SK-N-SH treated with all-trans-retinoic acid at 6 μM for 48 hours (cell line): ENCODE data around the gene KLHL26.

Experiments used
- ATAC-seq: fragments of 200-7000 bp; cut with Tn5 transposase; 3 replicates; pipeline ENCODE4 v1.9.1; 2020; ENCODE audit warnings: mild to moderate bottlenecking, moderate library complexity
- ARNTL ChIP-seq: fragments of 450-650 bp; formaldehyde crosslinking; IDR thresholded peaks from 2 replicates; pipeline ENCODE4 v1.5.0; 2020; ENCODE audit warnings: low read depth, mild to moderate bottlenecking, moderate library complexity, borderline replicate concordance
- CREB5 ChIP-seq: fragments of 250-450 bp; sonication (Bioruptor Pico); IDR thresholded peaks from 2 replicates; pipeline ENCODE4 v1.5.1; 2020; ENCODE audit warnings: low read depth, mild to moderate bottlenecking, moderate library complexity
- CSRNP3 ChIP-seq: fragments of 250-450 bp; sonication (Bioruptor Pico); IDR thresholded peaks from 2 replicates; pipeline ENCODE4 v1.5.1; 2021; ENCODE audit warnings: mild to moderate bottlenecking, moderate library complexity
- ESRRG ChIP-seq: fragments of 250-450 bp; sonication (Bioruptor Pico); IDR thresholded peaks from 2 replicates; pipeline ENCODE4 v1.6.1; 2021; ENCODE audit warnings: mild to moderate bottlenecking
- GLIS3 ChIP-seq: fragments of 250-450 bp; sonication (Bioruptor Pico); IDR thresholded peaks from 2 replicates; pipeline ENCODE4 v1.5.0; 2020; ENCODE audit warnings: mild to moderate bottlenecking, moderate library complexity
- ISL1 ChIP-seq: fragments of 250-450 bp; sonication (Bioruptor Pico); IDR thresholded peaks from 2 replicates; pipeline ENCODE4 v2.1.2; 2022; ENCODE audit warnings: mild to moderate bottlenecking, moderate library complexity
- PATZ1 ChIP-seq: fragments of 250-450 bp; sonication (Bioruptor Pico); IDR thresholded peaks from 2 replicates; pipeline ENCODE4 v1.8.0; 2020; ENCODE audit warnings: mild to moderate bottlenecking, moderate library complexity, borderline replicate concordance
- PPARA ChIP-seq: fragments of 250-450 bp; sonication (Bioruptor Pico); IDR thresholded peaks from 2 replicates; pipeline ENCODE4 v1.5.0; 2020; ENCODE audit warnings: mild to moderate bottlenecking, borderline replicate concordance
- RARB ChIP-seq: fragments of 250-450 bp; sonication (Bioruptor Pico); IDR thresholded peaks from 2 replicates; pipeline ENCODE4 v1.8.0; 2021; ENCODE audit warnings: mild to moderate bottlenecking, moderate library complexity
- SNAI2 ChIP-seq: fragments of 250-450 bp; sonication (Bioruptor Pico); IDR thresholded peaks from 2 replicates; pipeline ENCODE4 v1.5.0; 2020; ENCODE audit warnings: mild to moderate bottlenecking, moderate library complexity
- TCF4 ChIP-seq: fragments of 250-450 bp; sonication (Bioruptor Pico); IDR thresholded peaks from 2 replicates; pipeline ENCODE4 v1.8.0; 2021; ENCODE audit warnings: mild to moderate bottlenecking, moderate library complexity, borderline replicate concordance
- TOX ChIP-seq: fragments of 250-450 bp; sonication (Bioruptor Pico); IDR thresholded peaks from 2 replicates; pipeline ENCODE4 v1.8.0; 2021; ENCODE audit warnings: mild to moderate bottlenecking, moderate library complexity, borderline replicate concordance
- ZFP3 ChIP-seq: fragments of 250-450 bp; sonication (Bioruptor Pico); IDR thresholded peaks from 2 replicates; pipeline ENCODE4 v1.5.0; 2020; ENCODE audit warnings: mild to moderate bottlenecking, moderate library complexity
- ZFP30 ChIP-seq: fragments of 450-650 bp; formaldehyde crosslinking; IDR thresholded peaks from 2 replicates; pipeline ENCODE4 v1.5.0; 2022; ENCODE audit warnings: mild to moderate bottlenecking, moderate library complexity
- ZNF70 ChIP-seq: fragments of 450-650 bp; formaldehyde crosslinking; IDR thresholded peaks from 2 replicates; pipeline ENCODE4 v1.5.0; 2020; ENCODE audit warnings: mild to moderate bottlenecking, moderate library complexity
- ZNF8 ChIP-seq: fragments of 450-650 bp; formaldehyde crosslinking; IDR thresholded peaks from 2 replicates; pipeline ENCODE4 v1.5.0; 2020; ENCODE audit warnings: mild to moderate bottlenecking, moderate library complexity
- TF ChIP-seq, protein P1 (sequence below): fragments of 250-450 bp; sonication (Bioruptor Pico); IDR thresholded peaks from 2 replicates; pipeline ENCODE4 v1.5.0; 2020; ENCODE audit warnings: mild to moderate bottlenecking, moderate library complexity
- TF ChIP-seq, protein P2 (sequence below): fragments of 250-450 bp; sonication (Bioruptor Pico); IDR thresholded peaks from 2 replicates; pipeline ENCODE4 v1.8.0; 2021; ENCODE audit warnings: low read depth, mild to moderate bottlenecking, moderate library complexity, borderline replicate concordance

KLHL26 gene

DNA sequence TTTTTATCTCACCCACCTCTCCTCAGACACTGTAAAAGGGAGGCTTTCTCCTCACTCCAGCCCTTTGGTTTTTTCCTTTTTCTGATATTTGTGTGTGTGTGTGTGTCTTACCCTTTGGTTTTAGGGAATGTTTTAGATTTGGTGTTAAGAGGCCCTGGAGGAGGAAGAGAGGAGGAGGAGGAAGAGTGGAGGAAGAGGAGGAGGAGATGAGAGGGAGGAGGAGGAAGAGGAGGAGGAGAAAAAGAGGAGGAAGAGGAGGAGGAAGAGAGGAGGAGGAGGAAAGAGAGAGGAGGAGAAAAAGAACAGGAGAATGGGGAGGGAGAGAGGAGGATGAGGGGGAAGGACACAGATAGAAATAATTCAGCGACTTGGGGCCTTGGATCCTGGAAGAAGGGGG, 10.5 kb downstream of the KLHL26 start:
- TF ChIP-seq PATZ1 (CRISPR knock-in tag) (no peak), RARB (CRISPR knock-in tag) (no peak), ISL1 (CRISPR knock-in tag) (no peak), PPARA (CRISPR knock-in tag) (no peak), ZNF70 (CRISPR knock-in tag) (no peak), TCF4 (no peak), ZFP30 (no peak)
- TF ChIP-seq, protein P1, sequence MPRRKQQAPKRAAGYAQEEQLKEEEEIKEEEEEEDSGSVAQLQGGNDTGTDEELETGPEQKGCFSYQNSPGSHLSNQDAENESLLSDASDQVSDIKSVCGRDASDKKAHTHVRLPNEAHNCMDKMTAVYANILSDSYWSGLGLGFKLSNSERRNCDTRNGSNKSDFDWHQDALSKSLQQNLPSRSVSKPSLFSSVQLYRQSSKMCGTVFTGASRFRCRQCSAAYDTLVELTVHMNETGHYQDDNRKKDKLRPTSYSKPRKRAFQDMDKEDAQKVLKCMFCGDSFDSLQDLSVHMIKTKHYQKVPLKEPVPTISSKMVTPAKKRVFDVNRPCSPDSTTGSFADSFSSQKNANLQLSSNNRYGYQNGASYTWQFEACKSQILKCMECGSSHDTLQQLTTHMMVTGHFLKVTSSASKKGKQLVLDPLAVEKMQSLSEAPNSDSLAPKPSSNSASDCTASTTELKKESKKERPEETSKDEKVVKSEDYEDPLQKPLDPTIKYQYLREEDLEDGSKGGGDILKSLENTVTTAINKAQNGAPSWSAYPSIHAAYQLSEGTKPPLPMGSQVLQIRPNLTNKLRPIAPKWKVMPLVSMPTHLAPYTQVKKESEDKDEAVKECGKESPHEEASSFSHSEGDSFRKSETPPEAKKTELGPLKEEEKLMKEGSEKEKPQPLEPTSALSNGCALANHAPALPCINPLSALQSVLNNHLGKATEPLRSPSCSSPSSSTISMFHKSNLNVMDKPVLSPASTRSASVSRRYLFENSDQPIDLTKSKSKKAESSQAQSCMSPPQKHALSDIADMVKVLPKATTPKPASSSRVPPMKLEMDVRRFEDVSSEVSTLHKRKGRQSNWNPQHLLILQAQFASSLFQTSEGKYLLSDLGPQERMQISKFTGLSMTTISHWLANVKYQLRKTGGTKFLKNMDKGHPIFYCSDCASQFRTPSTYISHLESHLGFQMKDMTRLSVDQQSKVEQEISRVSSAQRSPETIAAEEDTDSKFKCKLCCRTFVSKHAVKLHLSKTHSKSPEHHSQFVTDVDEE = no peak
- no peak for ATAC-seq

DNA sequence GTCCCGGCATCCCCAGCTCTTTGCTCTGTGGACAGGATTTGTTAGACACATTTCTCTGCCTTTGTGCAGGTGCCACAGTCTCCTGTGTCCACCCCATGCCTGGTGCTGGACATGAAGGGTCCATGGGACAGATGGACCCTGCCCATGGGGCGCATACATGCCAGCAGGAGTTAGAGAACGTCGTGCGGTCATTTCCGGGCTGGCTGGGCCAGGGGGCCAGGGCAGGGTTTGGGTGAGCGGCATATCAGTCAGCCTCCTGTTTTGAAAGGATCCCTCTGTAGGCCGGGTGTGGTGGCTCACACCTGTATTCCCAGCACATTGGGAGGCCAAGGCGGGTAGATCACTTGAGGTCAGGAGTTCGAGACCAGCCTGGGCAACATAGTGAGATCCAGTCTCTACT, 11.0 kb downstream of the KLHL26 start:
- ATAC-seq = no peak

GRCh38 chr19:18648973-18649315, 12.1 kb downstream of the KLHL26 start:
- no peak for ATAC-seq
- no peak for TF ChIP-seq CREB5 (CRISPR knock-in tag)
- no peak for TF ChIP-seq ZFP3 (CRISPR knock-in tag)
- no peak for TF ChIP-seq PPARA (CRISPR knock-in tag)
- TF ChIP-seq TCF4 = no peak
- no peak for TF ChIP-seq ZNF8 (CRISPR knock-in tag)
- TF ChIP-seq SNAI2 (CRISPR knock-in tag) = no peak
- TF ChIP-seq ISL1 (CRISPR knock-in tag) = no peak
- TF ChIP-seq GLIS3 (CRISPR knock-in tag) = no peak
- TF ChIP-seq, protein P2, sequence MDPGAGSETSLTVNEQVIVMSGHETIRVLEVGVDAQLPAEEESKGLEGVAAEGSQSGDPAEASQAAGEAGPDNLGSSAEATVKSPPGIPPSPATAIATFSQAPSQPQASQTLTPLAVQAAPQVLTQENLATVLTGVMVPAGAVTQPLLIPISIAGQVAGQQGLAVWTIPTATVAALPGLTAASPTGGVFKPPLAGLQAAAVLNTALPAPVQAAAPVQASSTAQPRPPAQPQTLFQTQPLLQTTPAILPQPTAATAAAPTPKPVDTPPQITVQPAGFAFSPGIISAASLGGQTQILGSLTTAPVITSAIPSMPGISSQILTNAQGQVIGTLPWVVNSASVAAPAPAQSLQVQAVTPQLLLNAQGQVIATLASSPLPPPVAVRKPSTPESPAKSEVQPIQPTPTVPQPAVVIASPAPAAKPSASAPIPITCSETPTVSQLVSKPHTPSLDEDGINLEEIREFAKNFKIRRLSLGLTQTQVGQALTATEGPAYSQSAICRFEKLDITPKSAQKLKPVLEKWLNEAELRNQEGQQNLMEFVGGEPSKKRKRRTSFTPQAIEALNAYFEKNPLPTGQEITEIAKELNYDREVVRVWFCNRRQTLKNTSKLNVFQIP (CRISPR knock-in tag) = no peak
- TF ChIP-seq ESRRG (CRISPR knock-in tag) = no peak
- TF ChIP-seq ZNF70 (CRISPR knock-in tag) = no peak

More for the DNA sequence above, 11.0 kb downstream of the KLHL26 start:
- TF ChIP-seq ZFP3 (CRISPR knock-in tag) (no peak), ZNF8 (CRISPR knock-in tag) (no peak), ARNTL (CRISPR knock-in tag) (no peak), PATZ1 (CRISPR knock-in tag) (no peak), TOX (no peak), ZNF70 (CRISPR knock-in tag) (no peak), ZFP30 (no peak), GLIS3 (CRISPR knock-in tag) (no peak), CSRNP3 (CRISPR knock-in tag) (no peak)
- TF ChIP-seq, protein P1 = no peak
